Iris pigment epithelial cell (primary cell): ENCODE results near the gene ZNF396.

Experiments used
- DNase-seq: peaks from one replicate; pipeline ENCODE4 v3.0.0-alpha.2; 2011; ENCODE audit warnings: low read depth

ZNF396 gene

GRCh38 chr18:35376742-35377695, at the start of gene ZNF396:
Gene ZNF396, minus strand, starts transcription at chr18:35377337. Its CDS starts 3,045 bp downstream, at chr18:35374292.
- peak; percentile 37 for DNase-seq

- DNase-seq, result no peak
These were observed 49.6 kb upstream of the ZNF396 start for GRCh38 chr18:35426786-35427185.

DNA sequence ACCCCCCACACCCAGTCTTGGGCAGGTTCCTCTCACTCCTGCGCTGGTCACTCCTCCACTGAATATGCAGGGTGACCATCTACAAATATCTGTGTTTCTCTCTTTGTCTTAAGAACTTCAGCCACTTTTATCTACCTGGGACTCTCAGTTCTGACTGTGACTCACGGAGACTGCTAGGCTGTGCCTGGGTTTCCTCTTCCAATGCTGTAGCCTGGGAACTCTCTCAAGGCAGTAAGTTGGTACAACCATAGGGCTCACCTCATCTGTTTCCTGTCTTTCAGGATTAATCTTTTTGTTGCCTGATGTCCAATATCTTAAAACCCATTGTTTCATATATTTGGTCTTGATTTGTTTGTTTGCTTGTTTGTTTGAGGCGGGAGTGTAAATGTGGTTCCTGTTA, 47.2 kb upstream of the ZNF396 start:
- DNase-seq, result no peak

- DNase-seq, result no peak
These were observed 45.1 kb upstream of the ZNF396 start for GRCh38 chr18:35422237-35422636.

DNA sequence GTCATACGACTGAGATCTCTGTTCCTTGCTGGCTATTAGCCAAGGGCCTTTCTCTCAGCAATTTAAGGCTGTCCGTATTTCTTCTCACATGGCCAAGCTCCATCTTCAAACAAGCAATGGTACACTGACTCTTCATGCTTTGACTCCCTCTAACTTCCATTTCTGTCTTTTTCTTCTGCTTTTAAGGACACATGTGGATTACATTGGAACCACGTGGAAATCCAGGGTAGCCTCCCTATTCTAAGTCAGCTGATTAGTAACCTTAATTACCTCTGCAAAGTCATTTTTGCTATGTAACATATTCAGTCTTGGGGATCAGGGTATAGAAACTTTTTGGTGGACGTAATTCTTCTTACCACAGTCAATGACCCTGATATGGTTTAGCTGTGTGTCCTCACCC, 41.5 kb upstream of the ZNF396 start:
- no peak for DNase-seq

- no peak for DNase-seq
These were observed 40.1 kb upstream of the ZNF396 start for GRCh38 chr18:35417223-35417622.

GRCh38 chr18:35415511-35416073, 38.5 kb upstream of the ZNF396 start:
- DNase-seq, result peak; percentile 40

- DNase-seq, result no peak
These were observed 36.0 kb upstream of the ZNF396 start for GRCh38 chr18:35413163-35413511.

- DNase-seq, result no peak
These were observed 34.7 kb upstream of the ZNF396 start for GRCh38 chr18:35411625-35412351.

DNA sequence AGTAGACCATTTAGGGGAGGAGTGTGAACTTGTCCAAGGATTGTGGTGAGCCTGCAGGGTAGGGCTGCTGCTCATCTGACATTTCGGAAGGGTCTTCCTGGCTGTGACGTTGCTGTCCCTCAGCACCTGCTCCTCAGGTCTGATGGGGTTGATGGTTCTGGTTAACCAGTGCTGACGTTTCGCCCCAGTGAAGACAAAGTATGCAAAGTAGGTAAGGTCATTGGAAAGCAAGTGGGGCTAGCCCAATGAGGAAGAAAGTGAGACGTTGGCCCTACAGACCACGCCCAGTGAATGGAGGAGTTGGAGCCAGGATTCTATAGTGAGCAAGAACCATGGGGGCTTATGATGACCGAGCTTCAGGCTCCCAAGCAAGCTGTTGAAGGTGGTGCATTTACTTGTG, 33.4 kb upstream of the ZNF396 start:
- no peak for DNase-seq

GRCh38 chr18:35409911-35410310, 32.8 kb upstream of the ZNF396 start:
- DNase-seq, result no peak

DNA sequence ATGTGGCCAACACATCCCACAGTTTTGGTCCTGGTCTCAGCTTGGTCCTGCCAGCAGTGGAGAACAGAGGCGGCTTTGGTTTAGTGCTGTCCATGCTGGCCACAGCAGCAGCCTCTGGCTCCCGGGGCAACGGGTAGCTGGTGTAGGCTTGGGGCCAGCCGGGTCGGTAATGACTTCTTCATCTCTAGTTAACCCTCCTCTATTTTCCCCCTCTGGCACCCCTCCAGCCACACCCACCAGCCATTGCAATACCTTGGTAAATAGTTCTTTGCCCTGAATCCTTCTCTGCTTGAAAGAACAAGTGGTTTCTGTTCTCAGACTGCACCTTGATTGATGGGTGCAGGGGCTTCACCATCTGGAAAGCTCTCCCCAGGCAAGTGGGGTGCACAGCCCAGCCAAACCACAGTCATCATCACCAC, 31.7 kb upstream of the ZNF396 start:
- DNase-seq, result no peak

GRCh38 chr18:35407871-35408481, 30.8 kb upstream of the ZNF396 start:
- peak; percentile 65 for DNase-seq

GRCh38 chr18:35406666-35407065, 29.5 kb upstream of the ZNF396 start:
- no peak for DNase-seq

DNA sequence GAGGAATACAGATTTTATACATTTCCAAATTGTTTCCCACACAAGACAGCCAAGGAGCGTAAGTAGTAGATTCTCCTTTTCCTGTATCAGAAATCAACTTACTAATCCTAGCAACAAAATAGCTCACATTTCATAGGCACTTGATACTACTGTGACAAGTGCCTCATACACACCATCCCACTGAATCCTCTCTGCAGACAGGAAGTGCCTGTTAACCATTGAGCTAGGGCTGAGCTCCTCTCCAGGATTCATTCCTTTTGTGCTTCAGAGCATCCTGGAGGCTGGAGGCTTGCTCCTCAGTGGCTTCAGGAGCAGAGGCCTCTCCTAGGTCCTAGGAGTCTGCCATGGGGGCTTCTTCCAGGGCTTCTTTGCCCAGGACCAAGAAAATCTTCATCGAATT, 20.8 kb upstream of the ZNF396 start:
- DNase-seq, result no peak

- DNase-seq, result no peak
These were observed 16.6 kb upstream of the ZNF396 start for GRCh38 chr18:35393716-35394115.

- no peak for DNase-seq
These were observed 15.2 kb upstream of the ZNF396 start for GRCh38 chr18:35392375-35392774.

DNA sequence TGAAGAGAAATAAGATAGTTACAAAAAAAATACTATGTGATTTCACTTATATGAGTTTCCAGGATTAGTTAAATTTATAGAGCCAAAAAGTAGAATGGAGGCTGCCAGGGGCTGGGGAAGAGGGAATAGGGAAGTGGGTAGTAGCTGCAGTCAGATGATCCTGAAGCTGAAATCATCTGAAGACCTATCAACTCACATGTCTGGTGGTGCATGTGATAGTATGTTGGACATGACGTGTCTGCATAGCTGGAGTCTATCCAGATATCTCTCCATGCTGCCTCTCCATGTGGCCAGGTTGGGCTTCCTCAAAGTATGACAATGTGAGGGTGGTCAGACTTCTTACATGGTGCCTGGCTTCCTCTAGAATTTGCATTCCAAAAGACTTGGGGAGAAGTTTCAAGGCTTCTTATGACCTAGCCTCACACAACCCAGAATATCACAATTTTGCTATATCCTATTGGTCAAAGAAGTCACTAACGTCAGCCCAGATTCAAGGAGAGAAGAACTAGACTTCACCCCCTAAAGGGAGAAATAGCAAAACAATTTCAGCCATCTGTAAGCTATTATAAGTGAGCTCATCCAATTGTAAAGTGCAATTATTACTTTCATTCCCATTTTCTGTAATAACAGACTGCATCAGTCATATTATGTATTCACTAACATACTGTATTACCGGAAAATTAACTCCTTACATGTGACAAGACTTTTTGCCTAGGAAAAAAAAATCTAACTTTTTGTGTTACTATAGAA, 14.0 kb upstream of the ZNF396 start:
- DNase-seq, result no peak

- DNase-seq, result peak; percentile 62
These were observed 12.0 kb upstream of the ZNF396 start for GRCh38 chr18:35389095-35389618.

DNA sequence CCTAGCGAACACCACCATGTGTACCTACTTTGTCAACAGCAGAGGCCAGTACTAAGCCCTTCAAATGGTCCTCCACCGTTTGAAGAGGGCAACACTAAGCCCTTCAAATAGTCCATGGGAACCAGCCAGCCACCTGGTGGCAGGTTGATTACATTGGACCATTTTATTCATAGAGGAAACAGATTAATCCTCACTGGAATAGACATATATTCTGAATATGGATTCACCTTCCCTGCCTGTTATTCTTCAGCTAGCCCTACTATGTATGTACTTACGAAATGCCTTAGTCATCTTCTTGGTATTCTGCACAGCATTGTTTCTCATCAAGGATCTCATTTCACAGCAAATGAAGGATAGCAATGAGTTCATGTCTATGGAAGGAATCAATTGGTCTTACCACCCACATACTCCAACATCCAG, 10.0 kb upstream of the ZNF396 start:
- peak; percentile 72 for DNase-seq

DNA sequence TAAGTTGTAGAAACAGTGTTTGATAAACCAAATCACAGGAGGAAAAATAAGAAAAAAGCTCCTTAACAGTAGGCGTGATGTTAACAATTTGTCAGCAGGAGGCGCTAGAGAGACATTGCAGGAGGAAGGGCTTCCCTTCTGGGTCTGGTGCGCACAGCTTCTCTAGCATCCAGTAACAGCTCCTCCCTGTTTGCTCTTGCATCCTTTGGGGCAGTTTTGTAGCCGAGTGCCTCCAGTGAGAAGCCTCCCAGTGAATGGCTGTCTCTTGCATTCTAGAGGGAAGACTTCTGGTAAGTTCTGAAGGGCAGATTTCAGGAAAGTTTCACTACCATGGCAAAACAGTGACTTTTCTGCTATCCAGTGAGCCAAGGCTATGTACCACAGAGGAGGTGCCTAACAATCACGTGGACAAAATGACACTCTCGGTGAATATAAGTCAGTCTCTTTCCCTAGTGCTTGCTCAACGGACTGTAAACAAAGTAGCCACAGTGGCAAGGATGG, 9.5 kb upstream of the ZNF396 start:
- DNase-seq, result peak; percentile 86
